HG02678 (cell line): ENCODE measurements around the gene PLEKHB2.
A peak's percentile ranks its signal among the peaks of the same experiment; 100 is the strongest.
"Not testable (repeated sequence)": the region's sequence is repeated elsewhere in the genome, so short reads cannot be mapped to it uniquely, and the experiment has no call there.

Experiments
- ATAC-seq: cut with Tn5 transposase; IDR thresholded peaks from one replicate; pipeline ENCODE4 v1.9.1; 2021; ENCODE audit warnings: mild to moderate bottlenecking, moderate library complexity; ENCODE audit not compliant: unreplicated experiment

Gene PLEKHB2

GRCh38 chr2:131142849-131143248 lies 37.7 kb downstream of the PLEKHB2 start:
- no peak for ATAC-seq

GRCh38 chr2:131143803-131144202 lies 38.7 kb downstream of the PLEKHB2 start:
- ATAC-seq, result no peak

- peak; percentile 85 for ATAC-seq
Measured at GRCh38 chr2:131145040-131145439, 39.9 kb downstream of the PLEKHB2 start.

GRCh38 chr2:131146231-131146630 lies 41.1 kb downstream of the PLEKHB2 start:
- no peak for ATAC-seq

GRCh38 chr2:131146749-131147148 lies 41.6 kb downstream of the PLEKHB2 start:
- no peak for ATAC-seq

GRCh38 chr2:131148426-131148825 lies 43.3 kb downstream of the PLEKHB2 start:
- no peak for ATAC-seq

- ATAC-seq, result not testable (repeated sequence)
Measured at GRCh38 chr2:131150109-131150508, 45.0 kb downstream of the PLEKHB2 start.

GRCh38 chr2:131151398-131151797 lies 46.3 kb downstream of the PLEKHB2 start:
- ATAC-seq, result no peak

GRCh38 chr2:131152074-131152473 lies 46.9 kb downstream of the PLEKHB2 start:
- no peak for ATAC-seq

GRCh38 chr2:131153529-131153928 lies 48.4 kb downstream of the PLEKHB2 start:
- no peak for ATAC-seq

GRCh38 chr2:131154071-131154531 lies 49.0 kb downstream of the PLEKHB2 start:
- ATAC-seq, result peak; percentile 90

GRCh38 chr2:131154647-131155046 lies 49.5 kb downstream of the PLEKHB2 start:
- ATAC-seq, result no peak

GRCh38 chr2:131155208-131155855 lies 50.2 kb downstream of the PLEKHB2 start:
- no peak for ATAC-seq

- ATAC-seq, result peak; percentile 39
Measured at GRCh38 chr2:131156452-131157149, 51.5 kb downstream of the PLEKHB2 start.

- ATAC-seq, result not testable (repeated sequence)
Measured at GRCh38 chr2:131165562-131165961, 60.4 kb downstream of the PLEKHB2 start.

- no peak for ATAC-seq
Measured at GRCh38 chr2:131168538-131168937, 63.4 kb downstream of the PLEKHB2 start.

GRCh38 chr2:131178050-131178449 lies 72.9 kb downstream of the PLEKHB2 start:
- ATAC-seq, result not testable (repeated sequence)

GRCh38 chr2:131178721-131179418 lies 73.7 kb downstream of the PLEKHB2 start:
- ATAC-seq, result not testable (repeated sequence)

- not testable (repeated sequence) for ATAC-seq
Measured at GRCh38 chr2:131181451-131181850, 76.3 kb downstream of the PLEKHB2 start.

- not testable (repeated sequence) for ATAC-seq
Measured at GRCh38 chr2:131193421-131193820, 88.3 kb downstream of the PLEKHB2 start.

GRCh38 chr2:131196186-131196585 lies 91.0 kb downstream of the PLEKHB2 start:
- ATAC-seq, result not testable (repeated sequence)
